SIG-M5 treated with dmso at 0.1 percent for 504 hours (cell line): ENCODE results near the gene PRPF6.
A peak's percentile ranks its signal among the peaks of the same experiment; 100 is the strongest.
"Not testable (repeated sequence)": the region's sequence is repeated elsewhere in the genome, so short reads cannot be mapped to it uniquely, and the experiment has no call there.

Experiments
- DNase-seq: peaks from one replicate; lab custom pipeline; 2025; ENCODE audit not compliant: unreplicated experiment; lab: John Stamatoyannopoulos, UW

The PRPF6 gene

GRCh38 chr20:64009811-64010387 lies 29.0 kb downstream of the PRPF6 start:
- no peak for DNase-seq

DNA sequence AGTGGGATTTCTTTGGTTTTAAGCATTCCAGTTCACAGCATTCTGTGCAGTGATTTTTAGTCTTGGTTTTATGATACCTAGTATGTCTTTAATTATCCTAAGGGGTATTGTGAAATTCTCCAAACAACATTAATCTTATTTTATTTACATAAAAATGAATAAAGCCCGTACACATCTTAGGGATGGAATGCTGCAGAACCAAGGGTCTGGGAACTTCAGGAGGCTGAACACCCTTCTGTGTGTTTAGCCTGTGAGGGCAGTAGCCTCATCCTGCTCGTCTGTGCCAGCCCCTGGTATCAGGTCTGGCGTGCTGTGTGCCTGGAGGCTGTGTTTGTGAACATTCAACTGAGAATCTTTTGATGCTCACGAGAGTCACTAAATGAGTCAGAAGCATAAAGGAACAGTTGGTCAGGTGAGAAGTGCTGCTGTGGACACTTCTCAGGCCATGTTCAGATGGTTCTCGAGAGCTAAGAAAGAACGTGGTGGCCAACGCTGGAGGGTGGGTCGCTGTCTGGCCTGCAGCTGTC lies 29.8 kb downstream of the PRPF6 start:
- DNase-seq = peak; percentile 40

- no peak for DNase-seq
Observed at GRCh38 chr20:64011366-64011779, 30.4 kb downstream of the PRPF6 start.

- not testable (repeated sequence) for DNase-seq
Observed at GRCh38 chr20:64012385-64013154, 31.6 kb downstream of the PRPF6 start.

DNA sequence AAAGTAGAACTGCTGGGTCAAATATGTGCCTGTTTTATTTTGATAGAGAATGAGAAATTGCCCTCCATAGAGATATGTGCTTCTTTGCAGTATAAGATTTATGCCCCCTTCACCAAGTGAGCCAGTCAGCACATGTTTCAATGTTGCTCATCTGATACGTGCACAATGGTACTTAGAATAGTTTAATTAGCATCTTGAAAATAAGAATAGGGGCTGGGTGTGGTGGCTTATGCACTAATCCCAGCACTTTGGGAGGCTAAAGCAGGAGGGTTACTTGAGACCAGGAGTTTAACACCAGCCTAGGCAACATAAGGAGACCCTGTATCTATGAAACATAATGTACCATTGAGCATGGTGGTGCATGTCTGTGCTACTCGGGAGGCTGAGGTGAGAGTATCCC lies 34.7 kb downstream of the PRPF6 start:
- no peak for DNase-seq

- no peak for DNase-seq
Observed at GRCh38 chr20:64021124-64021975, 40.4 kb downstream of the PRPF6 start.

GRCh38 chr20:64022671-64023360 lies 41.9 kb downstream of the PRPF6 start:
- DNase-seq = no peak

DNA sequence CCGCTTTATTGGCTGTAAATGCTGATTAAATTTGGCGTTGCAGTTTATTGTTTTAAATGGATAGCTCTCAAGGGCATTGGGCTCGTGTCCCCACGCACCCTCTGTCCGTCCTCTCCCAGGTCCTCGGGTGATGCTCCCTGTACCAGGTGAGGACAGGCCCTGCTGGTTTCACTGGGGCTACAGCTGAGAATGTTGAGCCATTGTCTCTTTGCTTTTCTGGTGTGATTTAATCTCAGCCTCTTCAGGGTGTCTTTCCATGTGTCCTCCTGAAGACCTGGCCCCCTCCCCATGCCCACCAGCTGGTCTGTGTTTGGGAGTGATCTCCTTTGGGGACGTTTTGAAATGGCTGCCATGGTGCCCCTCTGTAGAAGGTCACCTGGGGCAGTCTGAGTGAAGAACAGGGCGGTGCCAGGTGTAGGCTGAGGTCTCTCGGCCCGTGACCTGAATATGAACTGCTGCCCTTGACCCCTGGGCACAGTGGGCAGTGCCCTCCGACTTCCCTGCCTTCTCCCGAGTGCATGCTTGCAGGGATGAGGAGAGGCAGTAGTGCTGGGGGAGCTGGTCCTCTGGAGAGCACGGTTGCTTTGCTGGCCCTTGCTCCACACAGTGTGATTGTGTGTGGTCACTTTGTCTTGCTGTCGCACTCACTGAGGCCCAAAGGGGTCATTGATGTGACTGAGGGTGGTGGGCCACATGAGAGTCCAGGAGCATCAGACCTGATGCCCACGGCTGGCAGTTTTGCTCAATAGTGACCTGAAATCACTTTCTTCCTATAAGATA lies 42.6 kb downstream of the PRPF6 start:
- no peak for DNase-seq

DNA sequence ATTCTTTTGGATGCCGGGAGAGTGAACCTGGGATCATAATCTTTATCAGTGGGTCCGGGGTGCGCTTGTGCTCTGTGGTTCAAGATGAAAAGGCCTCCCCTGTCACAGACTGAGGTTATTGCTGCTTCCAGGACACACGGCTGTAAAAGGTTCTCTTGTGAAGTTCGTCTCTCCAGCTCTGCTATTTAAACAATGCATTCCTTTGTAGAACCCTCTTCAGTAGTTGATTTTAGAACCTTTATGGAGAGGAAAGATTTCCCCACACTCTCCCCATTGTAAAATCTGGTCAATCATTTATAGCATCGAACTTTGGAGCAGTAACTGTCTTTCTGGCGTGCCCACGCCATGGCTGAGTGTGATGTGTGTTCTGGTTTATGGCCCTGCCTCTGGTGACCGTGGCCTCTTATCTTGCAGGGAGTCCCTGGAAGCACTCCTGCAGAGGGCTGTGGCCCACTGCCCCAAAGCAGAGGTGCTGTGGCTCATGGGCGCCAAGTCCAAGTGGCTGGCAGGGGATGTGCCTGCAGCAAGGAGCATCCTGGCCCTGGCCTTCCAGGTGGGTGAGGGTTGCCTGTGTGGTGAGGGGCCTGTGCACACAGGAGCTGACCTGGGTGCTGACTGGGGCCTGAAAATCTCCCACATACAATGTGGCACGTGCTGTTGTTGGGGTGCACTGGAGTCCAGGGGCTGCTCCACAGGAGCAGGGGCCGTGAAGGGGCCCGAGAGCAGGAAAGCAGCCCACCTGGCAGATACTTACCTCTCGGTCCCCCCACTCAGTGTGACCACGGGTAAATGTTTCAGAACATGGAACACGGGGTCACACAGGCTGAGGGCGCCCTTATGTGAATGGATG lies 43.4 kb downstream of the PRPF6 start:
- no peak for DNase-seq

DNA sequence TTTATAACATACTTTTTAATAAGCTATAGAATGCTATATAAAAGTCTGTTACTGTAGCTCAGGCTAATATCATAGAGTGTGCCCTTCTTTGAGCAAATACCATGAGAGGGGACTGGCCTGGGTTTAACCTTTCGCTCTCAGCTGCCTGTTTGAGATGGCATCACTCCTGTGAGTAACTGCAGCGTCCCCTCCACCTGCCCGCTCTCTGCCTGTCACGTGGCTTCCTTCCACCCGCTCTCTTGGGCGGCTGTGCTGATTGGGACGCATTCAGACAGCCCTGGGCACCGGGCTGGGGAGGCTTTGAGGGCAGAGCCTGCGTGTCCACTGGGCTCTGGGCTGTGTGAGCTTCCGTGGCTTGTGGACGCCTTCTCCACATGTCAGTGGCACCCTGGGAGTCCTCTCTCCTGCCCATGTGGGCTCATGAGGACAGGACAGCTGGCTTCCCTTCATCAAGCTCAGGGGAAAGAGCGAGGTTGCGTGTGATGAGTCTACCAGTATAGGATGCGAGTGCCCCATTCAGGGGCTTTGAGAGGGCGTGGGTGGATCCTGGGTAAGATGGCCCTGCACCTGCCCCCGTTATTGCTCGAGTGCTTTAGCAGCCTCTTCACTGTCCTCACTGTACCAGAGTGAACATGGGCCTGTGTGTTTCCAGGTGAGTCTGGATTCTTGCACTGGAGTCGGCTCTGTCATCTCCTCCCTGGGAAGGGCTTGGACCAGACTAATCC lies 44.3 kb downstream of the PRPF6 start:
- no peak for DNase-seq

- no peak for DNase-seq
Observed at GRCh38 chr20:64025826-64026412, 45.0 kb downstream of the PRPF6 start.

DNA sequence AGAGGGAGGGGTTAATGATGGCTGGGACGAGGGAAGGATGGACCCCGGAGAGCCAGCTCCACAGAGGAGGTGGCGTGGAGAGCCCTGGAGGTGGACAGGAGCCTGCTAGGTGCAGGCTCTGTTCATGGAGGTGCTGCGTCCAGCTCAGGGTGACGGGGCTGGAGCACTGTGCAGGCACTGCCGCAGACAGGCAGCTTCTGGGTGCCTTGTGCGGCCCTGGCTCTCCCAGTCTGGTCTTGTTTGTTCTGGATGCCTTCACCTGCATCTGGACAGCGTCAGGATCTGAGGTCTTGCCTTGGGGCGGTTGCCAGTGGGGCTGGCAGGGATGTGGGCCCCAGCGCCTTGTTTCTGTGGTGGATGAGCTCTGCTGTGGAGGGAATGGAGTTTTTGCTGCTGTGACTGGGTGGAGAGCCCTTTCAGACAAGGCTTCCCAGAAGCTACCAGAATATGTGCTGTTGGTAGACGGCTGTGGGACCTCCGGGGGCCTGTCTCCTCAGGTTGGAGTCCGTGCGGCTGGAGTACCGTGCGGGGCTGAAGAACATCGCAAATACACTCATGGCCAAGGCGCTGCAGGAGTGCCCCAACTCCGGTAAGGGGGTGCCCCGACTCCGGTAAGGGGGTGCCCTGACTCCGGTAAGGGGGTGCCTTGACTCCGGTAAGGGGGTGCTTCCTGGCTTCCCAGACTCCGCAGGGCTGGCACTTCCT lies 47.2 kb downstream of the PRPF6 start:
- no peak for DNase-seq

GRCh38 chr20:64029293-64030117 lies 48.6 kb downstream of the PRPF6 start:
- DNase-seq = no peak

- no peak for DNase-seq
Observed at GRCh38 chr20:64030371-64031134, 49.6 kb downstream of the PRPF6 start.

DNA sequence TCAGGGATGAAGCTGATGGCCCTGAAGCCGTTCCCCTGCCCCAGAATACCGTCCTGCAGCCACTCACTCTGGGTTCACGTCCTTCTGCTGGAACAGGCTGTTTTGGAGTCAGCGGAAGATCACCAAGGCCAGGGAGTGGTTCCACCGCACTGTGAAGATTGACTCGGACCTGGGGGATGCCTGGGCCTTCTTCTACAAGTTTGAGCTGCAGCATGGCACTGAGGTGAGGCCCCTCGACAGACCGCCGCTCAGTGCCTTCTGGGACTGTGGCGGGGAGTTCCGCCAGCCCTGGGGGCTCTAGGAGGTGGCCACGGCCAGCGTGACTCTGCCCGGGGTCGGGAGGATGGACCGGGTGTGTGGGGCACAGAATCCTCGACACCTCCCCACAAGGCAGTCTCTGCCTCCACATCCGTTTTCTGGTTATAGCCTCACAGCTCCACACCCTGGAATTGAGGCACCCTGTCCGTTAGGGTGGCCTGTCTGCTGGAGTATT lies 50.9 kb downstream of the PRPF6 start:
- no peak for DNase-seq
